ENCODE data around the gene TBC1D14.

Gene TBC1D14

GRCh38 chr4:6909113-6909969 is at the start of gene TBC1D14:
Gene TBC1D14 (plus strand): TSS chr4:6909826. CDS start chr4:6923390, 13,564 bp downstream.
- peak; percentile 95 for DNase-seq

GRCh38 chr4:6868386-6868785 is 41.2 kb upstream of the TBC1D14 start:
- no peak for DNase-seq

GRCh38 chr4:6869944-6870343 is 39.7 kb upstream of the TBC1D14 start:
- no peak for DNase-seq

GRCh38 chr4:6873291-6873690 is 36.3 kb upstream of the TBC1D14 start:
- DNase-seq = no peak

- peak; percentile 93 for DNase-seq
These were observed 35.7 kb upstream of the TBC1D14 start for GRCh38 chr4:6873792-6874461.

GRCh38 chr4:6874981-6875380 is 34.6 kb upstream of the TBC1D14 start:
- DNase-seq = no peak

GRCh38 chr4:6875431-6875831 is 34.2 kb upstream of the TBC1D14 start:
- no peak for DNase-seq

- no peak for DNase-seq
These were observed 33.2 kb upstream of the TBC1D14 start for GRCh38 chr4:6876440-6876839.

GRCh38 chr4:6877067-6877466 is 32.6 kb upstream of the TBC1D14 start:
- DNase-seq = no peak

GRCh38 chr4:6878451-6879059 is 31.1 kb upstream of the TBC1D14 start:
- DNase-seq = no peak

- DNase-seq = no peak
These were observed 28.9 kb upstream of the TBC1D14 start for GRCh38 chr4:6880691-6881090.

- no peak for DNase-seq
These were observed 27.7 kb upstream of the TBC1D14 start for GRCh38 chr4:6881908-6882307.

GRCh38 chr4:6884341-6884870 is 25.2 kb upstream of the TBC1D14 start:
- no peak for DNase-seq

GRCh38 chr4:6885953-6886557 is 23.6 kb upstream of the TBC1D14 start:
- DNase-seq = peak; percentile 61

GRCh38 chr4:6886886-6887285 is 22.7 kb upstream of the TBC1D14 start:
- DNase-seq = no peak

GRCh38 chr4:6887591-6888371 is 21.8 kb upstream of the TBC1D14 start:
- peak; percentile 41 for DNase-seq

GRCh38 chr4:6888506-6889071 is 21.0 kb upstream of the TBC1D14 start:
- DNase-seq = peak; percentile 49

GRCh38 chr4:6889101-6889735 is 20.4 kb upstream of the TBC1D14 start:
- DNase-seq = peak; percentile 39

- DNase-seq = peak; percentile 51
These were observed 19.8 kb upstream of the TBC1D14 start for GRCh38 chr4:6889736-6890324.

- peak; percentile 4 for DNase-seq
These were observed 19.3 kb upstream of the TBC1D14 start for GRCh38 chr4:6890358-6890757.

GRCh38 chr4:6890971-6891370 is 18.7 kb upstream of the TBC1D14 start:
- DNase-seq = peak; percentile 27
